Measurements from ENCODE around the gene CFDP1. TPM values are rescaled to one million over a fixed set of nuclear protein-coding genes. Genes with fewer than 3 reads are reported as not detected.

CFDP1 gene
- total and polyA plus RNA-seq, 4 experiments from 2014 or later, result 37.1 to 42.4 (median 41.9) TPM

DNA sequence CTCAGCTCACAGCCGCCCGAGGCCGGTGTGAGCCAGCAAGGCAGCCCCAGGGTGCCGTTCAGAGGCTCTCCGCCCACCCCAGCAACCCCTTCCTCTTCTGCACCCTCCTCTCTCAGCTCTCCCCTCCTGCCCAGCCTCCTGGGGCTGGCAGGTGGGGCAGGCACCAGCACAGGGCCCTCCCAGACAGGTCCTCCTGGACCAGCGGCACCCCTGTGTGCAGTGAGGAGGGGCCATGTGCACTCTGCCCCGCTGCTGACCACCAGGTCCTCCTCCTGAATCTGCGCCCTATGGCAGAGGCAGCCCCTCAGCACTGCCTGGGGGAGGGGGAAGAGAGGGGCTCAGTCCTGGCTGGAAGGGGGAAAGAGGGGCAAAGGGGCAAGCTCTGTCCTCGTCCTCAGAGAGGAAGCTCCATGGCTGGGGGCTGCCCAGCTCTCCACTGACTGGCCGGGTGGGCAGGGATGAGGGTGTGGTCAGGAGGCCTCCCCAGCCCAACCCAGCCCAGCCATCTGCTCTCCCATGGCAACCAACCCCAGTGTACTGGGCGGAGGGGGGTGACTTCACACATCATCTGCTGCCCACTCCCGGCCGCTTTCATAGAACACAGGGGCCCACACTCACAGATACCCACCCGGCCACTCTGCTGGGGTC is 176.5 kb downstream of the CFDP1 start:
- no peak overlapping the region for H3K27ac Mint-ChIP-seq

DNA sequence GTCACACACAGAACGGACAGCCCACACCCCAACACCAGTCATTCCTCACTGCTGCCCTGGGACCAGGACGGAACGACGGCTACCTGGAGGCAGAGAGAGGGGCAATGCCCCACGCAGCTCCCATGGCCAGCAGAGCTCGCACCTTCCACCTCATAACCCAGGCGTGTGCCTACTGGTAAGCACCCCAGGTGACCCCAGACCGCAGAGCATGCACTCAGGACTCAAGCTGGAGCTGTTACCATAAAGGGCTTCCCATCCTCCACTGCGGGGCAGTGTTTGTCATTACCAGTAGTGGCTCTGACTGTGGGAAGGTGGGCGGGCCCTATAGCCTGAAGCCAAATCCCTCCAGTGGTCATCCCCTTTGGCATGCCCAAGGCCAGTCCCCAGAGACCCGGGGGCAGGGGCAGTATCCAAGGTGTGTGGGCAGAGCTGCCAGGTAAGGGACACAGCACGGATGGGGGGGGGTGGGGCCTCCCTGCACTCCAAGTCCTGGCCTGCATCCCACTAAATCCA is 177.2 kb downstream of the CFDP1 start:
- peak in 1 of 5 donors; percentile 24 for DNase-seq
- Mint-ChIP-seq H3K36me3 (no peaks in the 10 kb centered on the region), H3K4me1 (peaks cover 0 to 7% (median 3%) of the 10 kb centered on the region in 4 donors), H3K9me3 (no peaks in the 10 kb centered on the region), H3K27ac (no peak overlapping the region), H3K4me3 (no peak overlapping the region), H3K27me3 (peaks cover 19 to 20% of the 10 kb centered on the region in 2 donors)
- no peak overlapping the region for H3K27ac ChIP-seq (ENCODE audit: low read depth, low read length)
- intact Hi-C loops (cut with micrococcal nuclease), result no loop called here
- H3K27me3 ChIP-seq (ENCODE audit: insufficient read depth, low read length), result peaks cover 7% of the 10 kb centered on the region
- H3K36me3 ChIP-seq (ENCODE audit: insufficient read depth, low read length), result no peaks in the 10 kb centered on the region
- CTCF ChIA-PET (ENCODE audit: partially characterized antibody), result interaction anchor here (0.6 kb wide), 1 partner anchor 110 kb away, joined by 3 read pairs; no protein-coding TSS in a partner anchor
- H3K4me1 ChIP-seq (ENCODE audit: insufficient read depth, low read length), result peaks cover 5% of the 10 kb centered on the region
- H3K9me3 ChIP-seq (ENCODE audit: control insufficient read depth in 1 of 2, low read length in 2 of 2), result no peaks in the 10 kb centered on the region
- no peak overlapping the region for H3K4me3 ChIP-seq (ENCODE audit: low read length in 2 of 2)
- POLR2A ChIA-PET (ENCODE audit: partially characterized antibody), result no interaction called here

More for the DNA sequence above, 176.5 kb downstream of the CFDP1 start:
- peaks cover 0 to 5% (median 1%) of the 10 kb centered on the region in 4 donors for H3K4me1 Mint-ChIP-seq
- peaks cover 18 to 21% of the 10 kb centered on the region in 2 donors for H3K27me3 Mint-ChIP-seq
- no peaks in the 10 kb centered on the region for H3K36me3 Mint-ChIP-seq
- no peak overlapping the region for H3K4me3 ChIP-seq (ENCODE audit: low read length in 2 of 2)
- H3K9me3 Mint-ChIP-seq, result no peaks in the 10 kb centered on the region
- H3K4me1 ChIP-seq (ENCODE audit: insufficient read depth, low read length), result peaks cover 3% of the 10 kb centered on the region
- peaks cover 5% of the 10 kb centered on the region for H3K27me3 ChIP-seq (ENCODE audit: insufficient read depth, low read length)
- DNase-seq, result peak in 1 of 5 donors; percentile 7
- no peak overlapping the region for H3K4me3 Mint-ChIP-seq
- H3K9me3 ChIP-seq (ENCODE audit: control insufficient read depth in 1 of 2, low read length in 2 of 2), result no peaks in the 10 kb centered on the region
- CTCF ChIA-PET (ENCODE audit: partially characterized antibody), result interaction anchor here (0.6 kb wide), 1 partner anchor 110 kb away, joined by 3 read pairs; no protein-coding TSS in a partner anchor
- POLR2A ChIA-PET (ENCODE audit: partially characterized antibody), result no interaction called here
- intact Hi-C loops (cut with micrococcal nuclease), result no loop called here
- no peak overlapping the region for H3K27ac ChIP-seq (ENCODE audit: low read depth, low read length)
- H3K36me3 ChIP-seq (ENCODE audit: insufficient read depth, low read length), result no peaks in the 10 kb centered on the region

DNA sequence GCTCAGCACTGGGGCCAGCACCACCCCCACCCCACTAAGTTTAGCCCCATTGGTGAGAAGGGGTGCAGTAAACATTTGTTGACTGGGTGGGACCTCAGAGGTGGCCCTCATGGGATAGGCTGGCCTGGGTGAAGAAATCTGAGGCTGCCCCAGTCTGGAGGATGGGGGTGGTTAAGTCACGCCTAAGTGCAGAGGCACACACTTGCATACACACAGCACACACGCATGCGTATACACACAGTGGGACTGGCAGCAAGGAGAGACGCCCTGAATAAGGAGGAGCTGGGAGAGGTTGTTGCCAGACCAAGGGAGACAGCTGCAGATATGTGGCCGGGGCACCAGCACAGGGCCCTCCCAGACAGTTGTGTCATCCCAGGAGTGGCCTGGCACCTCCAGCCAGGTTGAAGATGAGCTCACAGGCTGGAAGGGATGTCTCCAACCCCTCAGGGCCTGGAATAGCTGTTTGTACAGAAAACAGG is 178.9 kb downstream of the CFDP1 start:
- H3K27ac Mint-ChIP-seq, result no peak overlapping the region
- peaks cover 22 to 23% of the 10 kb centered on the region in 2 donors for H3K27me3 Mint-ChIP-seq
- no peaks in the 10 kb centered on the region for H3K36me3 ChIP-seq (ENCODE audit: insufficient read depth, low read length)
- CTCF ChIA-PET (ENCODE audit: partially characterized antibody), result no interaction called here
- H3K4me3 ChIP-seq (ENCODE audit: low read length in 2 of 2), result no peak overlapping the region
- H3K4me1 Mint-ChIP-seq, result peaks cover 2 to 11% (median 4%) of the 10 kb centered on the region in 4 donors
- H3K27ac ChIP-seq (ENCODE audit: low read depth, low read length), result no peak overlapping the region
- H3K4me1 ChIP-seq (ENCODE audit: insufficient read depth, low read length), result peaks cover 12% of the 10 kb centered on the region
- no peak overlapping the region for H3K4me3 Mint-ChIP-seq
- H3K36me3 Mint-ChIP-seq, result no peaks in the 10 kb centered on the region
- H3K9me3 ChIP-seq (ENCODE audit: control insufficient read depth in 1 of 2, low read length in 2 of 2), result no peaks in the 10 kb centered on the region
- peaks cover 18% of the 10 kb centered on the region for H3K27me3 ChIP-seq (ENCODE audit: insufficient read depth, low read length)
- POLR2A ChIA-PET (ENCODE audit: partially characterized antibody), result no interaction called here
- intact Hi-C loops (cut with micrococcal nuclease), result no loop called here
- DNase-seq, result no peak
- no peaks in the 10 kb centered on the region for H3K9me3 Mint-ChIP-seq

DNA sequence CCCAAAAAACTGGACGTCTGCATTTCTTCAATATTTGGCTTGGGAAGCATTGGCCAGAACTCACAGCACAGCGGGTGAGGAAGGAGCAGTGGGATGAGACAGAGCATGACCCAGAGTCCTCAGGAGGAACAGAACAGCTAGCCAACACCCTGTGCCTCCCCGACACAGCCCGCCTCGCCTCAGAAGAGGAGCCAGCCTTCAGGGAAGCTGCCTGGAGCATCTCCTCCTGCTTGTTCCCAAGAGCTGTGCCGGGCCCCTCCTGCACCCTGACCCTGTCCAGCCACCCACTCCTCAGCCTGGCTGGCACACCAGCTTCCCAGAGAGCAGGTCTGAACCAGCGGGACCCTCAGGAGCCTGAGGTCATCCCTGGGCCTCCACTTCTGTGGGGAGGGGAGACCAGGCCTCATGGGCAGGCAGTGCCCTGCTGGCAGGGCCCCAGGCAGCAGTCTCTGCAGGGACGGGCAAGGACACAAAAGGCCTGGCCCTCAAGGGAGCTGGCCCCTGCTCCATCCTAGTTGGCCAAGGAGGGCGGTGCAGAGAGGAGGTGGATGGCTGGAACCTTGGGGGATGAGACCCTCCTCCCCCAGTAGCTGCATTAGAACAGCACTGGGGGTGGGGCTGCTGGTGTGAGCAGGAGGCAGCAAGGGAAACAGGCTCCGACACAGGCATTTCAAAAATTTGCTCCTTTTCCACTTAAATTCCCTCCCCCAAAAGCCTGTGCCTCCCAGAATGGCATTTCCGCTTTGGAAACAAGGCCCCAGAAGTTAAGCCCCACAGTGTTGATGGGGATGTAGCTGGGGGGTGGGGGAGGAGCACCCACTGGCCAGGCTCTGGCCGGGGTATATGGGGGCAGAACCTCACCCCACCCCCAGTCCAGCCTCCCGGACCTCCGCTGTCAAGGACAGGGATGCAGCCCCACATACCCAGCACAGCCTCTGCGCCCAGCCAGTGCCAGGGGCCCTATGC is 180.1 kb downstream of the CFDP1 start:
- H3K4me1 ChIP-seq (ENCODE audit: insufficient read depth, low read length), result peaks cover 12% of the 10 kb centered on the region
- intact Hi-C loops (cut with micrococcal nuclease), result no loop called here

DNA sequence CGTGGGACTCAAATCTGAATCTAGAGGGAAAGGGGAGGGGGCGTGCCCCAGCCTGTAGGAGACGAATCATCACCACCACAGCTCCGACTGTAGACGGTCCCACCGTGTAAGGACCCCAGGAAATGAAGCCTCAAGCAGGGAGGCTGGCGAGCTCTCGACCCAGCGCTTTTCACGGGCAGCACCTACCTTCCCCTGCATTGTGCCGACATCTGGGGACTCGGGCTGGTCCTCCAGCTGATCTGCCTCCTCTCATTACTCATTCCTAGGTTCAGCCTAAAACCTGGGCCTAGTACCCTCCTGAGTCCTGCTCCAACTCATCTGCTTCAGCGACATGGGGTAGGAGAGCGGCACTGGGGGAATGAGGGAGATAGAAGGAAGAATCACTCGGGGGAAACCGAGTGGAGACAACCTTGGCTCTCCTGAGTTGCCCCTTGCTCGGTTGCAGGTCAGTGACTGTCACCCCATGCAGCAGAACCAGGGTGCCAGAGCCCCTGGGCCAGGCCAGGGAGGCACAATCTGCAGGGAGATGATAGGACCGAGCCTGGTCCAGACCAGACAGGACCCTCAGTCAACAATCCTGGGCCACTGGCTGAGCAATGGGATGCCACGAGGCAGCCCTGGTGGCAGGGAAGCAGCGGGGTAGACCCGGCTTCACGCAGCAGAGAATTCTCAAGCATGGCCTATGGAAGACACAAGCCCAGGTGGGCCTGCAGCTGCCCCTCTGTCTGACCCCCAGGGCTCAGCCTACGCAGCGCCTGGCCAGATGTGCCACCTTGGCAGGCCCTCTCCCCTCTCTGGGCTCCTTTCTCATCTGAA is 181.0 kb downstream of the CFDP1 start:
- DNase-seq, result peak in 1 of 5 donors; percentile 13
- Histone ChIP-seq H3K9me3 (ENCODE audit: control insufficient read depth in 1 of 2, low read length in 2 of 2) (no peaks in the 10 kb centered on the region), H3K27me3 (ENCODE audit: insufficient read depth, low read length) (peaks cover 18% of the 10 kb centered on the region), H3K27ac (ENCODE audit: low read depth, low read length) (no peak overlapping the region), H3K36me3 (ENCODE audit: insufficient read depth, low read length) (no peaks in the 10 kb centered on the region), H3K4me1 (ENCODE audit: insufficient read depth, low read length) (peaks cover 12% of the 10 kb centered on the region), H3K4me3 (ENCODE audit: low read length in 2 of 2) (no peak overlapping the region)
- Mint-ChIP-seq H3K4me1 (peaks cover 2 to 16% (median 4%) of the 10 kb centered on the region in 4 donors), H3K4me3 (peak overlapping the region; percentile 42 to 78 (median 65)), H3K27me3 (peaks cover 21 to 22% of the 10 kb centered on the region in 2 donors), H3K9me3 (no peaks in the 10 kb centered on the region), H3K36me3 (no peaks in the 10 kb centered on the region), H3K27ac (peak overlapping the region in 1 of 7 donors; percentile 68)
- POLR2A ChIA-PET (ENCODE audit: partially characterized antibody), result no interaction called here
- intact Hi-C loops (cut with micrococcal nuclease), result no loop called here
- CTCF ChIA-PET (ENCODE audit: partially characterized antibody), result no interaction called here

More for the DNA sequence above, 180.1 kb downstream of the CFDP1 start:
- Mint-ChIP-seq H3K9me3 (no peaks in the 10 kb centered on the region), H3K4me1 (peaks cover 2 to 11% (median 4%) of the 10 kb centered on the region in 4 donors), H3K27ac (no peak overlapping the region), H3K4me3 (no peak overlapping the region), H3K36me3 (no peaks in the 10 kb centered on the region), H3K27me3 (peaks cover 21 to 25% of the 10 kb centered on the region in 2 donors)
- no peak overlapping the region for H3K27ac ChIP-seq (ENCODE audit: low read depth, low read length)
- H3K4me3 ChIP-seq (ENCODE audit: low read length in 2 of 2), result no peak overlapping the region
- DNase-seq, result peak in 1 of 5 donors; percentile 37
- ChIA-PET CTCF (ENCODE audit: partially characterized antibody) (no interaction called here), POLR2A (ENCODE audit: partially characterized antibody) (no interaction called here)
- peaks cover 18% of the 10 kb centered on the region for H3K27me3 ChIP-seq (ENCODE audit: insufficient read depth, low read length)
- H3K9me3 ChIP-seq (ENCODE audit: control insufficient read depth in 1 of 2, low read length in 2 of 2), result no peaks in the 10 kb centered on the region
- no peaks in the 10 kb centered on the region for H3K36me3 ChIP-seq (ENCODE audit: insufficient read depth, low read length)

DNA sequence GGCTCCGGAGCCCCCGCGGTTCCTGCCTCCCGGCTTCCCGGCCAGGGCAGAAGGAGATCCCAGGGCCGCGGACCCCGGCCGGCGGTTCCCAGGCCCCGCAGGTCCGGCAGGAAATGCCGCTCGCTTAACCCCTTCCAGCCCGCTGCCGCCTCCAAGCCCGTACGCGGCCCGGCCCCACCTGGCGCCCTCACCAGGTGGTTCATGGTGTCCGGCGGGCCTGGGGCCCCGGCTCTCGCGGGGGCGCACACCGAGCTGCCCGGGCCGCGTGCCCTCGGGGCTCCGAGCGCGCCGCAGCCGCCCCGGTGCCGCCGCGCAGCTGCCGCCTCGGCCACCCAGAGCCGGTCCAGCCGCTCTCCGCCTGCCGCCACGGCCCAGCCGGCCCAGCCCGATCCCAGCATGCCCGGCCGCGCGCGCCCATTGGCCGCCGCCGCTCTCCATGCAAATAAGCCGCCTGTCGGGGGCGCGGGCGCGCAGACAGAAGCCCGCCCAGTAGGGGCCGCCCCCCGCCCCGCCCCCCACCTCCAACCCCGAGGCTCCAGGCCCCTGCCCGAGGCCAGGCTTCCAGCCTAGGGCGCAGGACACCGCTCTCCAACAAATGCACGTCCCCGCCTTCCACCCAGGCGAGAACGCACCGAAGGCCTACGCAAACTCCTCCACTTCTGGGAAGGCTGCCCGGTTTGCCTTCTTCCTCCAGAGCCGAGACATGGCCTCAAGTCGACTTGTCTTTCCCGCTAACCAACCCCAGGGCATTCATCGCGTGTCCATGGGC is 181.8 kb downstream of the CFDP1 start, which contains the start of gene BCAR1:
BCAR1 (minus strand) TSS at position 345 of the 769 bp plus-strand sequence; CDS start at position 203, 142 bp downstream.
- ChIA-PET POLR2A (ENCODE audit: partially characterized antibody) (no interaction called here), CTCF (ENCODE audit: partially characterized antibody) (interaction anchor here (1.1 kb wide), 1 partner anchor 15 kb away, joined by 3 read pairs; no protein-coding TSS in a partner anchor)
- Histone ChIP-seq H3K27me3 (ENCODE audit: insufficient read depth, low read length) (peaks cover 18% of the 10 kb centered on the region), H3K4me1 (ENCODE audit: insufficient read depth, low read length) (peaks cover 12% of the 10 kb centered on the region), H3K4me3 (ENCODE audit: low read length in 2 of 2) (peak within 1 kb of the TSS in 1 of 2 donors; percentile 13), H3K36me3 (ENCODE audit: insufficient read depth, low read length) (no peaks in the 10 kb centered on the region), H3K27ac (ENCODE audit: low read depth, low read length) (no peak within 1 kb of the TSS), H3K9me3 (ENCODE audit: control insufficient read depth in 1 of 2, low read length in 2 of 2) (no peaks in the 10 kb centered on the region)
- peak in 1 of 5 donors; percentile 25 for DNase-seq
- intact Hi-C loops (cut with micrococcal nuclease), result no loop called here
- H3K4me3 Mint-ChIP-seq, result peak within 1 kb of the TSS; percentile 47 to 78 (median 65)
- H3K36me3 Mint-ChIP-seq, result no peaks in the 10 kb centered on the region
- H3K27ac Mint-ChIP-seq, result peak within 1 kb of the TSS in 1 of 7 donors; percentile 73
- peaks cover 21 to 22% of the 10 kb centered on the region in 2 donors for H3K27me3 Mint-ChIP-seq
- H3K4me1 Mint-ChIP-seq, result peaks cover 2 to 16% (median 4%) of the 10 kb centered on the region in 4 donors
- H3K9me3 Mint-ChIP-seq, result no peaks in the 10 kb centered on the region
